ENCODE measurements around the gene NKIRAS1. TPM values are rescaled to one million over a fixed set of nuclear protein-coding genes. Genes with fewer than 3 reads are reported as not detected.

The NKIRAS1 gene
- total RNA-seq, 2 experiments from 2014 or later: 3.2 to 3.8 TPM

DNA sequence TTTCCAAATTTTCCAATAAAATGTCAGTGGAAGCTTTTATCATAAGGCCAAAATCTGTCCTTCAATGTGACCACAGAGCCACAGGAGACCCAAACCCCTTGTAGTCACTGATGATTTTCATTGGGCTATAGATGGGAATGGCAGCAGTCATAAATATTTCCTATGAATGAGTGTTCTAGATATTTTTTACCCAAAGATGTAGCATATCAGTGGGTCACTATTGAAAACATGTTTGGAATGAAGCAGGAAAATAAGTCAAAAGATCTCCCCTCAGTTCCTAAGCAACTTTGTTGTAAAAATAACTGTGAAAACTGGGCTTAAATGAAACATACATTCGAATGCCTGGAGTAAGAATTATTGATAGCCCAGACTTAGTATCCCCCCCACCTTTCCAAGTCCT, 49.0 kb downstream of the NKIRAS1 start:
- no peak overlapping the region for H3K4me3 Mint-ChIP-seq
- Histone ChIP-seq H3K4me1 (ENCODE audit: insufficient read depth, low read length) (peaks cover 7% of the 10 kb centered on the region), H3K27me3 (ENCODE audit: control insufficient read depth in 1 of 2, insufficient read depth in 2 of 2, low read length in 2 of 2) (no peaks in the 10 kb centered on the region), H3K27ac (ENCODE audit: low read depth in 1 of 2, low read length in 2 of 2) (no peak overlapping the region), H3K36me3 (ENCODE audit: insufficient read depth, low read length) (no peaks in the 10 kb centered on the region), H3K9me3 (ENCODE audit: control insufficient read depth in 1 of 2, insufficient read depth in 1 of 2, low read length in 2 of 2) (no peaks in the 10 kb centered on the region), H3K4me3 (ENCODE audit: low read length) (no peak overlapping the region)
- CTCF ChIA-PET: no interaction called here
- H3K27me3 Mint-ChIP-seq: no peaks in the 10 kb centered on the region
- no peak overlapping the region for H3K27ac Mint-ChIP-seq
- peaks cover 20% of the 10 kb centered on the region for H3K36me3 Mint-ChIP-seq (ENCODE audit: low read depth)
- no peak for ATAC-seq (ENCODE audit: poor library complexity)
- H3K9me3 Mint-ChIP-seq: no peaks in the 10 kb centered on the region
- peaks cover 54% of the 10 kb centered on the region for H3K4me1 Mint-ChIP-seq (ENCODE audit: low read depth)
- POLR2A ChIA-PET: no interaction called here
- intact Hi-C loops (cut with DNase I, micrococcal nuclease): no loop called here
- TF ChIP-seq, protein P1, sequence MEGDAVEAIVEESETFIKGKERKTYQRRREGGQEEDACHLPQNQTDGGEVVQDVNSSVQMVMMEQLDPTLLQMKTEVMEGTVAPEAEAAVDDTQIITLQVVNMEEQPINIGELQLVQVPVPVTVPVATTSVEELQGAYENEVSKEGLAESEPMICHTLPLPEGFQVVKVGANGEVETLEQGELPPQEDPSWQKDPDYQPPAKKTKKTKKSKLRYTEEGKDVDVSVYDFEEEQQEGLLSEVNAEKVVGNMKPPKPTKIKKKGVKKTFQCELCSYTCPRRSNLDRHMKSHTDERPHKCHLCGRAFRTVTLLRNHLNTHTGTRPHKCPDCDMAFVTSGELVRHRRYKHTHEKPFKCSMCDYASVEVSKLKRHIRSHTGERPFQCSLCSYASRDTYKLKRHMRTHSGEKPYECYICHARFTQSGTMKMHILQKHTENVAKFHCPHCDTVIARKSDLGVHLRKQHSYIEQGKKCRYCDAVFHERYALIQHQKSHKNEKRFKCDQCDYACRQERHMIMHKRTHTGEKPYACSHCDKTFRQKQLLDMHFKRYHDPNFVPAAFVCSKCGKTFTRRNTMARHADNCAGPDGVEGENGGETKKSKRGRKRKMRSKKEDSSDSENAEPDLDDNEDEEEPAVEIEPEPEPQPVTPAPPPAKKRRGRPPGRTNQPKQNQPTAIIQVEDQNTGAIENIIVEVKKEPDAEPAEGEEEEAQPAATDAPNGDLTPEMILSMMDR (IDR thresholded peaks at IDR 0.05): no peak
- no peak for DNase-seq

DNA sequence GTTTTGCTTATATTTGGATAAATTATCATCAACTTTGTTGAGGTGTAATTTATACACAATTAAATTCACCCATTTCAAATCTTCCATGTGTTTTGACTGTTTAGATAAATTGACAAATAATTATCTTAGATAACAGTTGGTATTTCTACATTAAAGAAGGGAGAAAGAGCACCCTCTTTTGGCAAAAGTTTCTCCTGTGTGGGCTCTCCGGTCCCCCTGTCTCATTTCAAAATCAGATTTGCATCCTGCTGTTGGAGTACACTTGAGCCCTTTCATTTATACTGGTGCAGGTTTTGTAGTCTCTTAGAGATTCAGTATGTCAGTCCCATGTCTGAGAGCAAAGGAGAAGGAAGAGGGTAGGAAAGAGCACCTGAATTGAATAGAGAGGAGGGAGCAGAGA, 49.4 kb downstream of the NKIRAS1 start:
- H3K4me3 Mint-ChIP-seq: no peak overlapping the region
- TF ChIP-seq, protein P1 (IDR thresholded peaks at IDR 0.05): no peak
- no peak for DNase-seq
- peaks cover 57% of the 10 kb centered on the region for H3K4me1 Mint-ChIP-seq (ENCODE audit: low read depth)
- Histone ChIP-seq H3K4me1 (ENCODE audit: insufficient read depth, low read length) (peaks cover 7% of the 10 kb centered on the region), H3K27ac (ENCODE audit: low read depth in 1 of 2, low read length in 2 of 2) (no peak overlapping the region), H3K4me3 (ENCODE audit: low read length) (no peak overlapping the region), H3K9me3 (ENCODE audit: control insufficient read depth in 1 of 2, insufficient read depth in 1 of 2, low read length in 2 of 2) (no peaks in the 10 kb centered on the region), H3K27me3 (ENCODE audit: control insufficient read depth in 1 of 2, insufficient read depth in 2 of 2, low read length in 2 of 2) (no peaks in the 10 kb centered on the region), H3K36me3 (ENCODE audit: insufficient read depth, low read length) (no peaks in the 10 kb centered on the region)
- ChIA-PET POLR2A (no interaction called here), CTCF (no interaction called here)
- intact Hi-C loops (cut with DNase I, micrococcal nuclease): no loop called here
- no peak for ATAC-seq (ENCODE audit: poor library complexity)
- no peaks in the 10 kb centered on the region for H3K9me3 Mint-ChIP-seq
- no peaks in the 10 kb centered on the region for H3K27me3 Mint-ChIP-seq
- H3K36me3 Mint-ChIP-seq (ENCODE audit: low read depth): peaks cover 20% of the 10 kb centered on the region
- no peak overlapping the region for H3K27ac Mint-ChIP-seq

DNA sequence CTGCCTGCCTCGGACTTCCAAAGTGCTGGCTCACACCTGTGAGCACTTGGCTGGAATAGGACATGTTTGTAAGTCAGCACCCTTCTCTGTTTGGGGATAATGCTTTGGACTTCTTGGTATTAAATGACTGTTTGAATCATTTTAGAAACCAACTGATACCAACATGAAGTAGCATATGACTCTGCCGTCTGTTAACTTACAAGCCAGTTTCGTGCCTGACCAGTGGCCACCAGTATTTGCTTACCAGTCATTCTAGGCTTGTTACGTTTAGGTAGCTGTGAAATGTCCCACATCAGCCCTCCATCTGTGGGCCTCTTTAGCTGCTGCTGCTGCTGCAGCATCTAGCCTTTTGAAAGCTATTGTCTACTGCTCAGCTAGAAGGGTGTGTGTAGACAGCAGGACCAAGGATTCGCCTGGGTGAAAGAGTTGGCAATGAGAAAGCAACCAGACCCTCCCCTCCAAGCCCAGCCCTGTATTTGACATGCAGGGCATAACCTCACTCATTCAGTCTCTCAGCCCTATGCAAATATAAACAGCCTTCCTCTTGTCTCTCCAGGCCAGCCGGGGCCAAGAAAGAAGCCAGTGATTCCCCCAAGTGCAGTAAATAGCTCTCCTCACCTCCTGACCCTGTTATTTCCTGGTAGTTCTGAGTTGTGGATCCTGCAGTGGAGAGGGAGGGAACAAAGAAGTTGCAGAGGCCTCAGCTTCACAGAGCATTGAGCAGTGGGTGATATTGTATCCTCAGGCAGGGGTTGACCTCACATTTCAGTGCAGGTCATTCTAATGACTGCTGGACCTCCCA, 51.0 kb downstream of the NKIRAS1 start:
- ATAC-seq (ENCODE audit: poor library complexity): no peak
- Mint-ChIP-seq H3K4me1 (ENCODE audit: low read depth) (peaks cover 71% of the 10 kb centered on the region), H3K27me3 (no peaks in the 10 kb centered on the region), H3K27ac (peak overlapping the region; percentile 34), H3K4me3 (no peak overlapping the region), H3K36me3 (ENCODE audit: low read depth) (peaks cover 30% of the 10 kb centered on the region), H3K9me3 (no peaks in the 10 kb centered on the region)
- no peaks in the 10 kb centered on the region for H3K9me3 ChIP-seq (ENCODE audit: control insufficient read depth in 1 of 2, insufficient read depth in 1 of 2, low read length in 2 of 2)
- peaks cover 7% of the 10 kb centered on the region for H3K4me1 ChIP-seq (ENCODE audit: insufficient read depth, low read length)
- ChIA-PET CTCF (interaction anchor here (0.9 kb wide), 1 partner anchor 12 kb away, joined by 3 read pairs; no protein-coding TSS in a partner anchor), POLR2A (no interaction called here)
- intact Hi-C loops (cut with DNase I, micrococcal nuclease): no loop called here
- DNase-seq: no peak
- no peak overlapping the region for H3K4me3 ChIP-seq (ENCODE audit: low read length)
- H3K27me3 ChIP-seq (ENCODE audit: control insufficient read depth in 1 of 2, insufficient read depth in 2 of 2, low read length in 2 of 2): no peaks in the 10 kb centered on the region
- TF ChIP-seq, protein P1 (IDR thresholded peaks at IDR 0.05): no peak
- H3K27ac ChIP-seq (ENCODE audit: low read depth in 1 of 2, low read length in 2 of 2): no peak overlapping the region
- peaks cover 11% of the 10 kb centered on the region for H3K36me3 ChIP-seq (ENCODE audit: insufficient read depth, low read length)
